ENCODE results near the gene RBP3. TPM values are rescaled to one million over a fixed set of nuclear protein-coding genes. Genes with fewer than 3 reads are reported as not detected.

The RBP3 gene
- polyA plus RNA-seq, 3 donors, result not detected

DNA sequence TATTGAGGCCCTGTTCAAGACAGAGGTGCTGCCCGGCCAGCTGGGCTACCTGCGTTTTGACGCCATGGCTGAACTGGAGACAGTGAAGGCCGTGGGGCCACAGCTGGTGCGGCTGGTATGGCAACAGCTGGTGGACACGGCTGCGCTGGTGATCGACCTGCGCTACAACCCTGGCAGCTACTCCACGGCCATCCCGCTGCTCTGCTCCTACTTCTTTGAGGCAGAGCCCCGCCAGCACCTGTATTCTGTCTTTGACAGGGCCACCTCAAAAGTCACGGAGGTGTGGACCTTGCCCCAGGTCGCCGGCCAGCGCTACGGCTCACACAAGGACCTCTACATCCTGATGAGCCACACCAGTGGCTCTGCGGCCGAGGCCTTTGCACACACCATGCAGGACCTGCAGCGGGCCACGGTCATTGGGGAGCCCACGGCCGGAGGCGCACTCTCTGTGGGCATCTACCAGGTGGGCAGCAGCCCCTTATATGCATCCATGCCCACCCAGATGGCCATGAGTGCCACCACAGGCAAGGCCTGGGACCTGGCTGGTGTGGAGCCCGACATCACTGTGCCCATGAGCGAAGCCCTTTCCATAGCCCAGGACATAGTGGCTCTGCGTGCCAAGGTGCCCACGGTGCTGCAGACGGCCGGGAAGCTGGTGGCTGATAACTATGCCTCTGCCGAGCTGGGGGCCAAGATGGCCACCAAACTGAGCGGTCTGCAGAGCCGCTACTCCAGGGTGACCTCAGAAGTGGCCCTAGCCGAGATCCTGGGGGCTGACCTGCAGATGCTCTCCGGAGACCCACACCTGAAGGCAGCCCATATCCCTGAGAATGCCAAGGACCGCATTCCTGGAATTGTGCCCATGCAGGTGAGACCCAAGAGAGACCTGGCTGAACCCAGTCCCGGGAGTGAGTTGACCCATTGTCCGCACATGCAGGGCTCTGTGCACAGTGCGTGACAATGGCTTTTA lies 2.8 kb downstream of the RBP3 start:
- no peak overlapping the region for H3K27ac ChIP-seq (ENCODE audit: low read depth, low read length)
- WGBS, 3 donors, result 94 to 95% (median 95%) methylated on average over 39 of the region's 39 CpGs

- 81 to 83% (median 82%) methylated on average over 14 of the region's 14 CpGs for WGBS, 3 donors
- H3K27ac ChIP-seq (ENCODE audit: low read depth, low read length), result no peak overlapping the region
These were observed 4.0 kb downstream of the RBP3 start for GRCh38 chr10:47351899-47352815.

DNA sequence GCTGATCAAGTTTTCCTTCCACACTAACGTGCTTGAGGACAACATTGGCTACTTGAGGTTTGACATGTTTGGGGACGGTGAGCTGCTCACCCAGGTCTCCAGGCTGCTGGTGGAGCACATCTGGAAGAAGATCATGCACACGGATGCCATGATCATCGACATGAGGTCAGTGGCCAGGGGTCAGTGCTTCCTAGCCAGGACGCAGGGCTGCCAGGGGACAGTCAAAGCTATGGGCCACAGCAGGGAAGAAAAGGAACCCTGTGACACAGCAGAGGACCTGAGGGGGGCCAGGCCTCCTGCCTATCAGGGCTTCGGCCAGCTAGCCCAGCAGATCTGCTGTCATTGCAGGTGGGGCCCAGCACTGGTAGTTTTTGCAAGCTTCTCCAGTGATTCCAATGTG lies 5.2 kb downstream of the RBP3 start:
- WGBS, 3 donors, result 89 to 90% (median 89%) methylated on average over 6 of the region's 6 CpGs
- no peak overlapping the region for H3K27ac ChIP-seq (ENCODE audit: low read depth, low read length)

GRCh38 chr10:47354165-47354564 lies 6.0 kb downstream of the RBP3 start:
- 55 to 74% (median 66%) methylated on average over 4 of the region's 4 CpGs for WGBS, 3 donors
- H3K27ac ChIP-seq (ENCODE audit: low read depth, low read length), result no peak overlapping the region

- 78 to 91% (median 81%) methylated on average over 1 of the region's 1 CpG for WGBS, 3 donors
- H3K27ac ChIP-seq (ENCODE audit: low read depth, low read length), result no peak overlapping the region
These were observed 6.7 kb downstream of the RBP3 start for GRCh38 chr10:47354900-47355299.

- H3K27ac ChIP-seq (ENCODE audit: low read depth, low read length), result no peak overlapping the region
- 82 to 87% (median 82%) methylated on average over 5 of the region's 5 CpGs for WGBS, 3 donors
These were observed 8.5 kb downstream of the RBP3 start for GRCh38 chr10:47356708-47357107.

DNA sequence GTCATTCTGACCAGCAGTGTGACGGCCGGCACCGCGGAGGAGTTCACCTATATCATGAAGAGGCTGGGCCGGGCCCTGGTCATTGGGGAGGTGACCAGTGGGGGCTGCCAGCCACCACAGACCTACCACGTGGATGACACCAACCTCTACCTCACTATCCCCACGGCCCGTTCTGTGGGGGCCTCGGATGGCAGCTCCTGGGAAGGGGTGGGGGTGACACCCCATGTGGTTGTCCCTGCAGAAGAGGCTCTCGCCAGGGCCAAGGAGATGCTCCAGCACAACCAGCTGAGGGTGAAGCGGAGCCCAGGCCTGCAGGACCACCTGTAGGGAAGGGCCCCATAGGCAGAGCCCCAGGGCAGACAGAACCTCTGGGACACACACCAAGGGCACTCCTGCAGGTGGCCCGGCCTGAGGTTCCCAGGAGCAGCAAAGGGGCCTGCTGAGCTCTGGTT lies 9.0 kb downstream of the RBP3 start:
- 94 to 97% (median 95%) methylated on average over 12 of the region's 12 CpGs for WGBS, 3 donors
- no peak overlapping the region for H3K27ac ChIP-seq (ENCODE audit: low read depth, low read length)

DNA sequence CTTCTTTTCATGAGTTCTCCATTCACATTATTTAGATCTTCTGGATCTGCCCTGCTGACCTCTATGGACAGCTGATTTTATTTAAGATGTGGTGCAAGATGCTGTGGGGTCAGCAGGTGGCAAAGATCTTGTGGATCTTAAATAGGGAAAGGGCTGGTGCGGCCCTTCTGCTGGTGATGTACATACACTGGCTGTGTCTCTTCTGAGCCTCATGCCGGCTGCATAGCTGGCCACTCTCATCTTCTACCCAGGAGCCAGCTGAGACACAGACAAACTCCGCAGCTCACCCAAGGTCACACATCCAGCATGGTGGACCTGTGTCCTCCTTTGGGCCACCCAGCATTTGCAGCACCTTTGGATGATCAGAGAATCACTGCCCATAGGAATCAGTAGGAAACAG lies 9.7 kb downstream of the RBP3 start:
- WGBS, 3 donors, result 93 to 96% (median 94%) methylated on average over 3 of the region's 3 CpGs
- no peak overlapping the region for H3K27ac ChIP-seq (ENCODE audit: low read depth, low read length)

DNA sequence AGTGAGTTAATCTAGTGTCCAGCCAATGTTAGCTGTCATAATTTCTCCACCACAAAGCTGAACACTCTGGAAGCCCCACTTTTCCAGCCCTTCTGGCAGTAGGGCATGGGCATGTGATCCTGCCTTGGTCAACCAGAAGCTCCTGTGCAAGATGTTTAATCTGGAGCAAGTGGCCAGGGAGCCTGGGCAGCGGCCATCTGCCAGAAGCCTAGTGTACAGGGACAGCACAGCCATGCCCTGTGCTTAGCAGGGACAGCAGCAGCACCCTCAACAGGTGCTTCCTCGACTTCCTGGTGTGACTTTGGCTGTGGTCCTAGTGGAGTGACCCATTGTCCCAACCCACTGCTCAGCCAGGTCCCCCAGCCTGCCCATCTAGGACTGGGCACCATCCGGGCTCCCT lies 10.3 kb downstream of the RBP3 start:
- WGBS, 3 donors, result 81 to 90% (median 89%) methylated on average over 3 of the region's 3 CpGs
- no peak overlapping the region for H3K27ac ChIP-seq (ENCODE audit: low read depth, low read length)

DNA sequence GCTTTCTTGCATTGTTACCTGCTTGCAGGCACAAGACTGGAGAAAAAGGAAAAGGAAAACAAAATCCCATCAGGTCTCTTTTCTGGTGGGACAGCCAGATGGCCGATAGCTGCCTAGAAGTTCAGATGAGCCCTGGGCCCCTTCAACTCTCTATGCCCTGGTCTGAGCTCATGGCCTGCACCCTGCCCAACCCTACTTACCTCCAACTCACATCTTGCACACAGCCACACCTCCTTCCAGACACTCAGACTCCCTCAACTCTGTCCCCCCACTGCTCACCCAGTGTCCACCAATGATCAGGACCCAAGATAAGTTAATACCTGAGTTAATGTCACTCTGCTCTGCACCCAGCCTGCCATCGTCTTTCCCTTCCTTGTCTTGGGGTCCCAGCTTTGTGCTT lies 10.9 kb downstream of the RBP3 start:
- no peak overlapping the region for H3K27ac ChIP-seq (ENCODE audit: low read depth, low read length)
- WGBS, 3 donors, result 89 to 97% (median 92%) methylated on average over 2 of the region's 2 CpGs

GRCh38 chr10:47359626-47360418 lies 11.7 kb downstream of the RBP3 start:
- 55 to 88% (median 79%) methylated on average over 4 of the region's 4 CpGs for WGBS, 3 donors
- no peak overlapping the region for H3K27ac ChIP-seq (ENCODE audit: low read depth, low read length)

GRCh38 chr10:47360419-47361040 lies 12.4 kb downstream of the RBP3 start:
- H3K27ac ChIP-seq (ENCODE audit: low read depth, low read length), result no peak overlapping the region
- WGBS, 3 donors, result 83 to 85% (median 84%) methylated on average over 14 of the region's 14 CpGs

DNA sequence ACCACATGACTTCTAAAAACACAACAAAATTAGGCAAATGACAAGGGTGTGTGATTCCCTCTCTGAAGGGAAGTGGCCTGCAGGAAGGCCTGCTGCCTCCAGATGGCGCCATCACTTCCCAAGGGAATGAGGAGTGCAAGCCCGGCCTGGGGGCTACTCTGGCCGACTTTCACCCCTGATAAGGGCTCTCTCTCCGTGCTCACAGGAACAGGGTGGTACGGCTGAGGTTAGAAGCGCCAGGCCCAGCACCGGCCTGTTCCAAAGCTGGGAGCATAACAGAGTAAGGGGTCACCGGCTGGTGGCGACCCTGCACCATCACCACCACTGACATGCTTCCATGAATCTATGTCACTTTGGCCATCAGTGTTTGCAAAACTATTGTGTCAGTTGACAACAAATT lies 13.1 kb downstream of the RBP3 start:
- WGBS, 3 donors, result 50 to 62% (median 60%) methylated on average over 9 of the region's 9 CpGs
- H3K27ac ChIP-seq (ENCODE audit: low read depth, low read length), result no peak overlapping the region

DNA sequence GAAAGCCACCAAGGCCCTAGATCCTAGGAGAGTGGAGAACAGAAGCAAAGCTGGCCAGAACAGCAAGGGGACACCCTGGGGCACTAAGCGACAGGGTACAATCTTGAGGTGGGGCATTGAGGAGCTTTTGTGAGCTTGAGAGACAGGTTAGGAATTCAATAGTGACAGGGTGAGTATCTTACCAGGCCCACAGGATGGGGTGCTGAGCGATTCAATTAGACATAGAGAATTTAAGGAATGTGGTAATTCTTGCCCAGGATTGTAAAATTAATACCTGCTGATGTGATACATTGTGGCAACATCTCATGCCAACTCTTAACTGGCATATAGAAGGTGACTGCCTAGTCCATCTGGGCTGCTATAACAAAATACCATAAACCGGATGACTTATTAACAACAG lies 14.0 kb downstream of the RBP3 start:
- H3K27ac ChIP-seq (ENCODE audit: low read depth, low read length), result no peak overlapping the region
- 87 to 92% (median 91%) methylated on average over 3 of the region's 3 CpGs for WGBS, 3 donors

- H3K27ac ChIP-seq (ENCODE audit: low read depth, low read length), result no peak overlapping the region
- 51 to 87% (median 84%) methylated on average over 3 of the region's 3 CpGs for WGBS, 3 donors
These were observed 15.6 kb downstream of the RBP3 start for GRCh38 chr10:47363781-47364180.

DNA sequence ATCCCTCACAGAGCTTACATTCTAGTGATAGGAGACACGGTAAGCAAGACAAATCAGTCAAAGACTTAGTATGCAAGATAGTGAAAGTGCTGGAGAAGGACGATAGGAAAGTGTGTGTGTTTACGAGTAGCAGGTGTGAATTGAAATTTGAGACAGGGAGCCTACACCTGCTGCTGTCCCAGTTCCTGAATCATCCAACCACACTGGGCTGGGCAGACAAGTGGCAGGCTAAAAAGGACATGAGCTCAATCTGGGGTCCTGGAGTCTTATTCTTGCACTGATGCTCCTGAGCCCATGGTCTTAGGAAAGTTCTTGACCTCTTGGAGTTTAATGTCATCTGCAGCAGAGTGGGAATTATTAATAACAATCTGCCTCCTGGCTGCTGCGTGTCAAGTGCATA lies 16.2 kb downstream of the RBP3 start:
- WGBS, 3 donors, result 39 to 80% (median 77%) methylated on average over 4 of the region's 4 CpGs
- H3K27ac ChIP-seq (ENCODE audit: low read depth, low read length), result no peak overlapping the region

DNA sequence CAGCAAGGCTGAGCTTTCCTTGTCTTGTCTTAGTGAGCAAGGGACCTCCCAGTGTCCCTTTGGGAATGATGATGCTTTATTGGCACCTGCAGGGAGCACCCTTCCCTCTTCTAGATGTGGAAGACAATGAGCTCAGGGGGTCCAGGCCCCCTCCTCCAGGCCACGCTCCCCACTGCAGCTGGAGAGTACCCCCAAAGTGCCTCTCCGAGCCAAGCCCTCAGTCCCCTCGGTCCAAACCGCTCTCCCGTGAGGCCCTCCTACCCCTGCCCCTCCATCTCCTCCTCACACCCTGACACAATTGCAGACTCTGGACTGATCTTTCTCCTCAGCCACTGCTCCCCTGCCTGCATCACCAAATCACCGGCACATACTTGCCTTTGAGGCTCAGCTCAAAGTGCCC lies 16.7 kb downstream of the RBP3 start:
- no peak overlapping the region for H3K27ac ChIP-seq (ENCODE audit: low read depth, low read length)
- WGBS, 3 donors, result 91 to 93% (median 91%) methylated on average over 6 of the region's 6 CpGs

Data from adipose tissue (tissue), 3 donors.